Measurements from ENCODE around the gene GAMT.

GAMT gene

DNA sequence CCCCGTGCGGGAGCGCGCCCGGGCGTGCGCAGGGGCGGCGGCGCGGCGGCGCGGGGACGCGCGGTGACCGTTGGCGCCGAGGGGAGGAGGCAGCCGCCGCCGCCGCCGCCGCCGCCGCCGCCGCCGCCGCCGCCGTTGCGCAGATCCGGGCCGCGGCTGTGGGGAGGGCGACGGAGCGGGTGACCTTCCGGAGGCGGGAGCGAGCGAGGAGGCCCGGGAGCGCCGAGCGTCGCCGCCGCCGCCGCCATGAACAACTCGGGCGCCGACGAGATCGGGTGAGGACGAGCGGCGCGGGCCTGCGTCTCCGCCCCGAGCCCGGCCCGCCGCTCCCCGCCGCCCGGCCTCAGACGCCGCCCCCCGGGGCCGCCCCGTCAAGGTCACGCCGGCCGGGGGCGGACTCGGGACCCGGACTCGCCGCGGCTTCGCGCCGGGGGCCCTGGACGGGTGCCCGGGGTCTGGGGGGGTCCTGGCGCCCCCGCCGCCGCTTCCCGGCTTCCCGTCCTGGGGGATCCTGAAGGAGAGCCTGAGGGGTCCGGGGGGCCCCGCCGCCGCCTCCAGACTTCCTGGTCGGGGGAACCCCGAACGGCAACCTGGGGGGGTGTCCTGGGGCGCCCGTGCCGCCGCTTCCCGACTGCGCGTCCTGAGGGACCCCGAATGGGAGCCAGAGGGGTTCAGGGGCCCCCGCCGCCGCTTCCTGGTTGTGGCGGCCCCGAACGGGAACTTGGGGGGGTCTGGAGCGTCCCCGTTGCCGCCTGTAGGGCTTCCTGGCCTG lies 6.4 kb upstream of the GAMT start, which contains the start of gene DAZAP1:
TSS of gene DAZAP1 (plus strand) at position 59 of the 772 bp plus-strand sequence. CDS start at position 247, 188 bp downstream.
- H3K36me3 ChIP-seq (ENCODE audit: control insufficient read depth, insufficient read depth, low read length, severe bottlenecking) = no peaks in the 10 kb centered on the region
- peaks cover 41% of the 10 kb centered on the region for H3K4me1 ChIP-seq (ENCODE audit: control insufficient read depth, insufficient read depth, low read length)
- H3K9ac ChIP-seq (ENCODE audit: low read length) = peak within 1 kb of the TSS; percentile 96
- no peaks in the 10 kb centered on the region for H3K9me3 ChIP-seq (ENCODE audit: control insufficient read depth, low read length)
- H3K27me3 ChIP-seq (replicated peaks; ENCODE audit: control insufficient read depth, insufficient read depth, low read length) = no peaks in the 10 kb centered on the region
- peak within 1 kb of the TSS; percentile 89 for H3K4me3 ChIP-seq (ENCODE audit: low read length)
- peak; percentile 48 for DNase-seq (ENCODE audit: low read depth)

DNA sequence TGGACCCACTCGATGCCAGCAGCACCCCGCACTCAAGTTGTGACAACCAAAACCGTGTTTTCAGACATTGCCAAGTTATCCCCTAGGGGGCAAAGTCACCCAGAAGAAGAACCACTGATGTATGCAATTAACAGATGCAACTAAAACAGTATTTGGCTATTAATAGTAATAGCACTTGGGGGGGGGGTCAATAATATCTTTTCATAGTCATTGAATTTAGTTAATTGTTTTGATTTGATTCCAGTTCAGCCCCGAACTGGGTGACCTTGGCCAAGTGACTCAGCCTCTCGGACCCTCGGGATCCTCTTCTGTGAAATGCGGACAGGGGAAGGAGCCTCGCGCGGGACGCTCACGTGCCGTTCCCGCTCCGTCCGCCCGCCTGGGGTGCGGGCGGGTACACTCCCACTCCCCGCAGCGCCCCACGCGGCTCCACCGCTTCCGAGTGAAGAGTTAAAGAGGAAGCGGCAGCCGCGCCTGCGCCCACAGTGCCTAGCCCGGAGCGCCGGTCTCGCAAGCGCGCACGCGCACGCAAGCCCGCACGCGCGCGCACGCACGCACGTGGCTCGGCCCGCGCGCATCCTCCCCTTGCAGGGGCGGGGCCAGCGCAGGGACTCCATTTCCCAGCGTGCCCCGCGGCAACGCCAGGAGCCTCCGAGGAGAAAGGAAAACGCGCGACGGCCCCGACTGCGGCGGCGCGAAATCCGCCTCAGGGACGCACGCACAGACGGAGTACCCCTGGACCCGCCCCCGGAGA lies 5.6 kb upstream of the GAMT start:
- peak overlapping the region; percentile 88 for H3K9ac ChIP-seq (ENCODE audit: low read length)
- H3K36me3 ChIP-seq (ENCODE audit: control insufficient read depth, insufficient read depth, low read length, severe bottlenecking) = no peaks in the 10 kb centered on the region
- peak; percentile 100 for DNase-seq (ENCODE audit: low read depth)
- no peaks in the 10 kb centered on the region for H3K27me3 ChIP-seq (replicated peaks; ENCODE audit: control insufficient read depth, insufficient read depth, low read length)
- peaks cover 33% of the 10 kb centered on the region for H3K4me1 ChIP-seq (ENCODE audit: control insufficient read depth, insufficient read depth, low read length)
- no peaks in the 10 kb centered on the region for H3K9me3 ChIP-seq (ENCODE audit: control insufficient read depth, low read length)
- H3K4me3 ChIP-seq (ENCODE audit: low read length) = peak overlapping the region; percentile 83

DNA sequence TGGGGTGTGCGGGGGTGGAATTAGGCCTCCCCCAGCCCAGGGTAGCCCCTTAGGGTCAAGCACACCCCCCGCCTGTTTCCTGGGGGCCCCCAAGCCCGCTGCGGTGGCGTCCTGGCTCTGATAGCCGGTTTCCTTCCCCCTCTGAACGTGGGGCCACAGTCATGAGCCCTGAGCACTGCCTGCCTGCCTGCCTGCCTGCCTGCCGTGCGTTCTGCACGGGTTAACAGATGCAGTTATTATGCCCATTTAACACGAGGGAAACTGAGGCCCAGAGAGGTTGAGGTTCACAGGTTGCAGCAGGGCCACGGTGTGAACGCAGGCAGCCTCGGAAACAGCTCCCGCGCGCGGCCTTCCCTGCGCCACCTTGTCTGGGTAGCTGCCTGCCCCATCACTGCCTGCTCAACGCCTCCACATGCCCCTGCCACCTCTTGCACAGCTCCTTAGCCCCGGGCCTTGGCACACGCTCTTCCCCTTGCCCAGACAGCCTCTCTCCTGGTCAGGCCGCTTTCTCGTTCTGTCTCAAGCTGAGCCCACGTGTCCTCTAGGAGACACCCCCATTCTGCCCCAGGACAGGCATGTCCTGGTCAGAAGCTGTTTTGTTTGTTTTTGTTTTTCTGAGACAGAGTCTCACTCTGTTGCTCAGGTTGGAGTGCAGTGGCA lies 1.2 kb upstream of the GAMT start:
- H3K36me3 ChIP-seq (ENCODE audit: control insufficient read depth, insufficient read depth, low read length, severe bottlenecking) = no peaks in the 10 kb centered on the region
- no peaks in the 10 kb centered on the region for H3K27me3 ChIP-seq (replicated peaks; ENCODE audit: control insufficient read depth, insufficient read depth, low read length)
- H3K9me3 ChIP-seq (ENCODE audit: control insufficient read depth, low read length) = no peaks in the 10 kb centered on the region
- no peak overlapping the region for H3K9ac ChIP-seq (ENCODE audit: low read length)
- no peak overlapping the region for H3K4me3 ChIP-seq (ENCODE audit: low read length)
- H3K4me1 ChIP-seq (ENCODE audit: control insufficient read depth, insufficient read depth, low read length) = peaks cover 14% of the 10 kb centered on the region
- no peak for DNase-seq (ENCODE audit: low read depth)

DNA sequence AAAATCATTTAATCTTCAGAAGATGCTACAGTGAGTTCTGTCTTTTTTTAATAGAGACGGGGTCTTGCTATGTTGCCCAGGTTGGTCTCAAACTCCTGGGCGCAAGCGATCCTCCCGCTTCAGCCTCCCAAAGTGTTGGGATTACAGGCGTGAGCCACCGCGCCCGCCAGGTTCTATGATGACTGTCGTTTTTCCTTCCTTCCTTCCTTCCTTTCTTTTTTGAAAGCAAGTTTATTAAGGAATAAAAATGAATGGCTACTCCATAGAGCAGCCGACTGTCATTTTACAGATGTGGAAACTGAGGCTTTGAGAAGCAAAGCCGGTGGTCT lies 511 bp upstream of the GAMT start:
- Histone ChIP-seq H3K27me3 (replicated peaks; ENCODE audit: control insufficient read depth, insufficient read depth, low read length) (no peaks in the 10 kb centered on the region), H3K4me1 (ENCODE audit: control insufficient read depth, insufficient read depth, low read length) (peaks cover 14% of the 10 kb centered on the region), H3K36me3 (ENCODE audit: control insufficient read depth, insufficient read depth, low read length, severe bottlenecking) (no peaks in the 10 kb centered on the region), H3K9me3 (ENCODE audit: control insufficient read depth, low read length) (no peaks in the 10 kb centered on the region), H3K9ac (ENCODE audit: low read length) (peak overlapping the region; percentile 68), H3K4me3 (ENCODE audit: low read length) (peak overlapping the region; percentile 79)
- no peak for DNase-seq (ENCODE audit: low read depth)

DNA sequence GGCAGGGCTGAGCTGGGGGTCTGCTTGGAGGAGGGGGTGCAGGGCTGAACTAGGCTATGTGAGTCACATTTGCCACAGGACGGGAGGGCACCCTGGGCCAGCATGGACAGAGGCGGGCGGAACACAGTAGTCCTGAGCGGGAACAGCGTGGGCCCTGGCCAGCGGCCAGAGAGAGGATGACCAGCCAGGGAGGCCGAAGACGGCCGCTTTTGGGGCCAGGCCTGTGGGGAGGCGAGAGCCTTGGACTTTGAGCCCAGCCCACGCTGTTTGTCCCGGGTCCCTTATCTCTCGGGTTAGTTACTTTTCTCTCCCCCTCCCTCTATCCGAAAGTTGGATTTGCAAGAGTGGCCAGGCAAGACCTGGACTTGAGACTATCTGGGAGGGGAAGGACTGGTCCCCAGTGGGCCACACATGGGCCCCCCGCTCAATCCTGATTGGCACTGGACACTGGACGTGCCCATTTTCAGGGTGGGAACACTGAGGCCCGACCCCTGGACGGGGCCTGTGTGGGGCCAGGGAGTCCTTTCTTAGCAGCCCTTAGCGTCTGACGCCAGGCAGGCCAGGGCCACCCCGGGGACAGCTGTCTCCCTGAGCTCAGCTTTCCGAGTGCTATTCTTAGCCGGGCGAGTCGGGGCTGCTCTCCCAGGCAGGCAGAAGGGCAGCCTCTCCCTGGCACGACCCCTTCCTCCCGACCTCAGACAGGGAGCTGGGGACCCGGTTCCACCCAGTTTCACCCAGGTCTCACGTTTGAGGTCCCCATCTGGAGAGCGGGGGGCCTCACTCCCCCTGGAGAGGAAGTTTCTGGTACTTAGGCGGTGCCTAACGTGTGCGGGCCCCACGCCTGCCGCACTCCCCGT lies 833 bp downstream of the GAMT start:
- no peaks in the 10 kb centered on the region for H3K27me3 ChIP-seq (replicated peaks; ENCODE audit: control insufficient read depth, insufficient read depth, low read length)
- H3K9me3 ChIP-seq (ENCODE audit: control insufficient read depth, low read length) = no peaks in the 10 kb centered on the region
- H3K4me3 ChIP-seq (ENCODE audit: low read length) = peak overlapping the region; percentile 79
- no peaks in the 10 kb centered on the region for H3K36me3 ChIP-seq (ENCODE audit: control insufficient read depth, insufficient read depth, low read length, severe bottlenecking)
- peak overlapping the region; percentile 84 for H3K9ac ChIP-seq (ENCODE audit: low read length)
- H3K4me1 ChIP-seq (ENCODE audit: control insufficient read depth, insufficient read depth, low read length) = peaks cover 20% of the 10 kb centered on the region
- peak; percentile 44 for DNase-seq (ENCODE audit: low read depth)

DNA sequence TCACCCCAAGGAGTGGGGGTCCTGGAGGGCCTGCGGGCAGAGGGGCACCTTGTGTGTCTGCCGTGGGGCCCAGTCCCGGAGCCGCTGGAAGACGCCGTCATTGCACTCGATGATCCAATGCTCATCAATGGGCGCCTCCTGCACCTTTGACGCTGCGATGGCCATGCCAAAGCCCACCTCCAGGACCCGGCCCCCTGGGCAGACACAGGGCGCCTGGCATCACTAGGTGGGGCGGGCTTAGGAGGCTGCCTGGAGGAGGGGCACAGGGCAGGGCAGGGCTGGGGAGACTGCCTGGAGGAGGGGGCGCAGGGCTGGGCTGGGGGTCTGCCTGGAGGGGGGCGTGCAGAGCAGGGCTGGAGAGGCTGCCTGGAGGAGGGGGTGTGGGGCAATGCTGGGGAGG lies 1.6 kb downstream of the GAMT start:
- peaks cover 22% of the 10 kb centered on the region for H3K4me1 ChIP-seq (ENCODE audit: control insufficient read depth, insufficient read depth, low read length)
- H3K9ac ChIP-seq (ENCODE audit: low read length) = no peak overlapping the region
- no peaks in the 10 kb centered on the region for H3K36me3 ChIP-seq (ENCODE audit: control insufficient read depth, insufficient read depth, low read length, severe bottlenecking)
- H3K9me3 ChIP-seq (ENCODE audit: control insufficient read depth, low read length) = no peaks in the 10 kb centered on the region
- no peaks in the 10 kb centered on the region for H3K27me3 ChIP-seq (replicated peaks; ENCODE audit: control insufficient read depth, insufficient read depth, low read length)
- no peak overlapping the region for H3K4me3 ChIP-seq (ENCODE audit: low read length)
- no peak for DNase-seq (ENCODE audit: low read depth)

DNA sequence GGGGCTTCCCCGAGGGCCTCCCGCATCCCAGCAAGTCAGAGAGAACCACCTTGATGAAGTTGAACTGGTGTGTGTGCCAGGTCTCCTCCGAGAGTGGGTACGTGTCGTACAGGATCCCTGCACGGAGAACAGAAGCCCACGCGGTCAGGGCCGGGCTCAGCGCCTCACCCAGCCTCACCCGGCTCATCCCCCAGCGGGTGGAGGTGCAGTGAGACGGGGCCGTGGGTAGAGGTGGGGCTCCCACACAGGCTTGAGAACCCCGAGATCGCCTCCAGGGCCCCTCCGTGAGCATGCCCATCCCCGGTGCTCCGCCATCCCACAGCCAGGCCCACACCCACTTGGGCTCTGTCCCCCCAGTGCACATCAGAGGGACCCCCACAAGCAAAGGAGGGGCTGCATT lies 2.3 kb downstream of the GAMT start:
- Histone ChIP-seq H3K9ac (ENCODE audit: low read length) (no peak overlapping the region), H3K4me3 (ENCODE audit: low read length) (no peak overlapping the region), H3K36me3 (ENCODE audit: control insufficient read depth, insufficient read depth, low read length, severe bottlenecking) (no peaks in the 10 kb centered on the region), H3K4me1 (ENCODE audit: control insufficient read depth, insufficient read depth, low read length) (peaks cover 22% of the 10 kb centered on the region), H3K9me3 (ENCODE audit: control insufficient read depth, low read length) (no peaks in the 10 kb centered on the region), H3K27me3 (replicated peaks; ENCODE audit: control insufficient read depth, insufficient read depth, low read length) (no peaks in the 10 kb centered on the region)
- DNase-seq (ENCODE audit: low read depth) = no peak

DNA sequence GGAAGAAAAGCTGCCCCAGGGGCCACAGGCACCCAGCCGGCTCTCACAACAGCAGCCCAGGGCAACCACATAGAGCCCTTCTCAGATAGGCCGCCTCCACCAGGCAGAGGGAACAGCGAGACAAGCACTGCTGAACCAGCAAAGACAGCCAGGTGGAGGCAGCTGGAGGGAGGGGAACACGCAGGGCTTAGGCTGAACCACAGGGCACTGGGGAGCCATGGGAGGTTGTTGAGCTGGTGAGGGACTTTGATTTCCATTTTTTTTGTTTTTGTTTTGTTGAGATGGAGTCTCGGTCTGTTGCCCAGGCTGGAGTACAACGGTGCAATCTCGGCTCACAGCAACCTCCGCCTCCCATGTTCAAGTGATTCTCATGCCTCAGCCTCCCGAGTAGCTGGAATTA lies 3.5 kb downstream of the GAMT start:
- Histone ChIP-seq H3K27me3 (replicated peaks; ENCODE audit: control insufficient read depth, insufficient read depth, low read length) (no peaks in the 10 kb centered on the region), H3K9me3 (ENCODE audit: control insufficient read depth, low read length) (no peaks in the 10 kb centered on the region), H3K4me3 (ENCODE audit: low read length) (no peak overlapping the region), H3K36me3 (ENCODE audit: control insufficient read depth, insufficient read depth, low read length, severe bottlenecking) (peaks cover 9% of the 10 kb centered on the region), H3K4me1 (ENCODE audit: control insufficient read depth, insufficient read depth, low read length) (peaks cover 22% of the 10 kb centered on the region), H3K9ac (ENCODE audit: low read length) (no peak overlapping the region)
- no peak for DNase-seq (ENCODE audit: low read depth)

DNA sequence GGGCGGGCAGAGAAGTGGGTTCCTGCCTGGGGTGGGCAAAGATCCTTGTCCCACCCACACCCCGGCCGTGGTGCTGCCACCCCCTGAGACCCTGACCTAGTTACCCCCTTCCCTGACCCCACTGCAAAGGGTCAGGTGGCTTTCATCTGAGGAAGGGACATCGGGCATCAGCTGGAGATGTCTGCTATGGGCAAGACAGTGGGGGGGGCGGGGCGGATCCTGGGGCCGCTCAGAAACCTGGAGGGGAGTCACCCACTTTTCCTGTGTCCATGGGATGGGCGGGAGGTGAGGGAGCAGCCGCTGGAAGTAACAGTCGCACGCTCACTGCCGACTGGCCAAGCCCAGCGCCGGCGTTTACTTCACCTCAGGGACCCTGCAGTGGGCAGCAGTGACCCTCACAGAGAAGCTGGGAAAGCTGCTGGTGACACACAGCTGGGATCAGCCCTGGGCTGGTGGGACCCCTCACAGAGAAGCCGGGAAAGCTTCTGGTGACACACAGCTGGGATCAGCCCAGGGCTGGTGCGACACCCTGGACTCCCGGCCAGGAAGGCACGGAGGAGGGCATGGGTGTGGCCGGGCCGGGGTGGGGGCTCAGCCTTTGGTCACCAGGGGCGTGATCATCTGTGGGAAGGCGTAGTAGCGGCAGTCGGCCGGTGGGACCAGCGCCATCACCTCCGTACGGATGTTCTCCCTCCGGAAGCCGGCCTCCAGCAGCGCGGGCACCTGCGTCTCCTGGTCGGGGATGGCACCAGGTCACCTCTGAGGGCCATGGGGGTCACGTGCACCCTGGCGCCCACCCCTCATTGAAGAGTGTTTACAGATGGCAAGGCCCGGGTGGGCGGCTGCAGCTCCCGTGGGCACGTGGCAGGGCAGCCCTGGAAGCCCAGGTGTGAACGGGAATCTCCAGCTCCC lies 4.3 kb downstream of the GAMT start:
- Histone ChIP-seq H3K27me3 (replicated peaks; ENCODE audit: control insufficient read depth, insufficient read depth, low read length) (no peaks in the 10 kb centered on the region), H3K36me3 (ENCODE audit: control insufficient read depth, insufficient read depth, low read length, severe bottlenecking) (peaks cover 17% of the 10 kb centered on the region), H3K4me1 (ENCODE audit: control insufficient read depth, insufficient read depth, low read length) (peaks cover 22% of the 10 kb centered on the region), H3K9ac (ENCODE audit: low read length) (no peak overlapping the region), H3K4me3 (ENCODE audit: low read length) (no peak overlapping the region), H3K9me3 (ENCODE audit: control insufficient read depth, low read length) (no peaks in the 10 kb centered on the region)
- no peak for DNase-seq (ENCODE audit: low read depth)

All from adipocyte (in vitro differentiated cells).